CD4-positive, alpha-beta memory T cell (primary cell): ENCODE data around the gene SPPL2A. TPM values are rescaled to one million over a fixed set of nuclear protein-coding genes. Genes with fewer than 3 reads are reported as not detected.

ENCODE experiments used
- CTCF ChIA-PET: fragments of 350-600 bp; sonication (Branson Sonifier 250); formaldehyde crosslinking; loops from one replicate; lab custom pipeline; 2021; ENCODE audit warnings: inconsistent platforms; ENCODE audit not compliant: partially characterized antibody; lab: Charles Lee
- POLR2A ChIA-PET: fragments of 350-600 bp; sonication (Branson Sonifier 250); formaldehyde crosslinking; loops from one replicate; lab custom pipeline; 2021; ENCODE audit not compliant: partially characterized antibody; lab: Charles Lee
- DNase-seq, 5 donors: peaks; one replicate each; pipeline versions ENCODE4 v3.0.0 to v3.0.0-alpha.2; 2020 to 2022; ENCODE audit warnings: mixed read lengths in 1 of 5
- H3K27ac ChIP-seq: one replicate; pipeline ENCODE4 v1.7.0; 2013; ENCODE audit warnings: low read depth, low read length
- H3K27me3 ChIP-seq: 2 replicates; pipeline ENCODE4 v1.7.0; 2013; ENCODE audit warnings: mild to moderate bottlenecking, low read length, moderate library complexity; ENCODE audit not compliant: insufficient read depth
- H3K36me3 ChIP-seq: 2 replicates; pipeline ENCODE4 v1.7.0; 2013; ENCODE audit warnings: mild to moderate bottlenecking, low read length, moderate library complexity; ENCODE audit not compliant: insufficient read depth
- H3K4me1 ChIP-seq: 2 replicates; pipeline ENCODE4 v1.7.0; 2013; ENCODE audit warnings: mild to moderate bottlenecking, low read length, moderate library complexity; ENCODE audit not compliant: insufficient read depth
- H3K4me3 ChIP-seq, 2 donors: one replicate each; pipeline ENCODE4 v1.7.0; 2013; ENCODE audit warnings: low read length in 2 of 2, mild to moderate bottlenecking in 1 of 2
- H3K9me3 ChIP-seq, 2 donors: one replicate each; pipeline ENCODE4 v1.7.0; 2013; ENCODE audit warnings: low read length in 2 of 2, control low read depth in 1 of 2; ENCODE audit not compliant: control insufficient read depth in 1 of 2
- H3K27ac Mint-ChIP-seq, 7 donors: one replicate each; pipeline ENCODE4 v1.8.0; 2020 to 2021; ENCODE audit warnings: mixed read lengths in 7 of 7, mild to moderate bottlenecking in 6 of 7, inconsistent platforms in 3 of 7, moderate library complexity in 3 of 7
- H3K27me3 Mint-ChIP-seq, 2 donors: one replicate each; pipeline ENCODE4 v1.8.0; 2020 to 2021; ENCODE audit warnings: mixed read lengths in 2 of 2
- H3K36me3 Mint-ChIP-seq, 2 donors: one replicate each; pipeline ENCODE4 v1.8.0; 2020 to 2021; ENCODE audit warnings: mixed read lengths in 2 of 2, inconsistent platforms in 1 of 2, mild to moderate bottlenecking in 1 of 2
- H3K4me1 Mint-ChIP-seq, 4 donors: one replicate each; pipeline ENCODE4 v1.8.0; 2020 to 2021; ENCODE audit warnings: mixed read lengths in 4 of 4, mild to moderate bottlenecking in 1 of 4
- H3K4me3 Mint-ChIP-seq, 8 donors: one replicate each; pipeline ENCODE4 v1.8.0; 2020 to 2021; ENCODE audit warnings: mixed read lengths in 8 of 8, mild to moderate bottlenecking in 7 of 8, moderate library complexity in 6 of 8, inconsistent platforms in 3 of 8
- H3K9me3 Mint-ChIP-seq, 8 donors: one replicate each; pipeline ENCODE4 v1.8.0; 2020 to 2021; ENCODE audit warnings: mixed read lengths in 8 of 8, mild to moderate bottlenecking in 5 of 8, inconsistent platforms in 3 of 8, moderate library complexity in 1 of 8
- intact Hi-C: fragments of 100-400 bp; cut with micrococcal nuclease; formaldehyde crosslinking; loops from one replicate; pipeline ENCODE4 v1.15.1; 2023
- polyA plus RNA-seq, 2 donors: library from polyadenylated mRNA; unstranded; fragments of 300-500 nt; fragmentation: Illumina TruSeq; gene quantifications; one replicate each; pipeline ENCODE4 v1.2.3, GENCODE V29; 2021
- total RNA-seq, 2 experiments: library from RNA; stranded (reverse); gene quantifications; one replicate each; pipeline ENCODE4 v1.2.3, GENCODE V29; 2021

SPPL2A gene
- total and polyA plus RNA-seq, 4 experiments from 2014 or later = 59.9 to 102 (median 77.8) TPM

DNA sequence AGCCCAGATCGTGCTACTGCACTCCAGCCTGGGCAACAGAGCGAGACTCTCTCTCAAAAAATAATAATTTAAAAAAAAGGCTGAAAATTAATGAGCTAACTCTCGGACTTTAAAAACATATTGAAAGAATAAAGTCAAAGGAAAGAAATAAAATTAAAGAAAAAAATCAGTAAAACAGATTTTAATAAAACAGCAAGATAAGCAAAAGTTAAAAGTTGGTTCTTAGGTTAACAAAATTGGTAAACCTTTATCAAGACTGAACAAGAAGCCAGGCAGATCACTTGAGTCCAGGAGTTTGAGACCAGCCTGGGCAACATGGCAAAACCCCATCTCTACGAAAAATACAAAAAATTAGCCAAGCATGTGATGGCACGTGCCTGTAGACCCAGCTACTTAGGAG lies 99.6 kb downstream of the SPPL2A start:
- no peak overlapping the region for H3K4me3 Mint-ChIP-seq
- Histone ChIP-seq H3K27me3 (no peaks in the 10 kb centered on the region), H3K9me3 (no peaks in the 10 kb centered on the region), H3K36me3 (peaks cover 20% of the 10 kb centered on the region), H3K4me1 (peaks cover 7% of the 10 kb centered on the region), H3K27ac (no peak overlapping the region), H3K4me3 (no peak overlapping the region)
- no peaks in the 10 kb centered on the region for H3K9me3 Mint-ChIP-seq
- POLR2A ChIA-PET = no interaction called here
- DNase-seq = no peak
- peaks cover 0 to 24% of the 10 kb centered on the region in 2 donors for H3K36me3 Mint-ChIP-seq
- H3K27ac Mint-ChIP-seq = peak overlapping the region in 1 of 7 donors; percentile 60
- no peaks in the 10 kb centered on the region for H3K27me3 Mint-ChIP-seq
- peaks cover 12 to 31% (median 25%) of the 10 kb centered on the region in 4 donors for H3K4me1 Mint-ChIP-seq
- intact Hi-C loops = no loop called here
- CTCF ChIA-PET = interaction anchor here (1.0 to 1.1 kb wide), 2 partner anchors 9 to 13 kb away, joined by 3 read pairs; no protein-coding TSS in a partner anchor

DNA sequence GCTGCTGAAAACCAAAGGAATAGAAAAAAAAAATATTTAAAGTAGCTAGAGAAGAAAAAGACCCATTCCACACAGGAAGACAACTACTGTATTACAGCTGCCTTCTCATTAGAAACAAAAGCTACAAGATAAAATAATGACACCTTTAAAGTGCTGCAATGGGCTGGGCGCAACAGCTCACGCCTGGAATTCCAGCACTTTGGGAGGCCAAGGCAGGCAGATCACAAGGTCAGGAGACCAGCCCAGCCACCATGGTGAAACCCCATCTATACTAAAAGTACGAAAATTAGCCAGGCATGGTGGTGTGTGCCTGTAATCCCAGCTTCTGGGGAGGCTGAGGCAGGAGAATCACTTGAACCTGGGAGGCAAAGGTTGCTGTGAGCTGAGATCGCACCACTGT lies 110.0 kb downstream of the SPPL2A start:
- ChIA-PET POLR2A (no interaction called here), CTCF (interaction anchor here (1.1 kb wide), 1 partner anchor 221 kb away, joined by 3 read pairs; no protein-coding TSS in a partner anchor)
- H3K36me3 Mint-ChIP-seq = peaks cover 31 to 63% of the 10 kb centered on the region in 2 donors

DNA sequence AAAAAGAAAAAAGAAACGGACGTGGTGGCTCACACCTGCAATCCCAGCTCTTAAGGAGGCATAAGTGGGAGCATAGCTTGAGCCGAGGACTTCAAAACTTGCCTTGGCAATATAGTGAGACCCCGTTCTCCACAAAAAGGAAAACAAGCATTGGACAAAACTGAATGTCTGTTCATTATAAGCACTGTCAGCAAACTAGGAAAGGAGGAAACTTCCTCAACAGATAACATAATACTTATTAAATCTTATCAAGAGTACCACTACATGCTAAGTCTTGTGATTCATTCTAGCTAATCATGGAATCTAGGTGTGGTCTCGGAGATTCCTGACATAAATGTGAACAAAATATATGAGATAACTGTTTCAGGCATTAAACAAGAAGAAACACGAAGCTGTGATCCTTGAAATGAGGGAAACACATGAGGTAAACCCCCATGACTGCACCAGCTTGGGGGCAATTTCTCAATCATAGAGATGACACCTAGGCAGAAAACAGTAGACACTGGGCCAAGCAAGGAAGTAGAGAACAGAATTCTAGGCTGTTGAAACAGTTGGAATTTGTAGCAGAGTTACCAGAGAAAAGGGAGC lies 112.3 kb downstream of the SPPL2A start:
- peaks cover 31 to 67% of the 10 kb centered on the region in 2 donors for H3K36me3 Mint-ChIP-seq
- CTCF ChIA-PET = interaction anchor here (0.6 to 2.8 kb wide), 5 partner anchors 13 to 223 kb away, joined by 3 to 13 read pairs (median 3); no protein-coding TSS in a partner anchor

More for the DNA sequence above, 110.0 kb downstream of the SPPL2A start:
- H3K4me3 ChIP-seq = no peak overlapping the region
- no peak overlapping the region for H3K27ac ChIP-seq
- H3K36me3 ChIP-seq = peaks cover 21% of the 10 kb centered on the region
- H3K4me1 ChIP-seq = no peaks in the 10 kb centered on the region
- H3K27me3 ChIP-seq = no peaks in the 10 kb centered on the region
- peak overlapping the region in 1 of 7 donors; percentile 30 for H3K27ac Mint-ChIP-seq
- DNase-seq = no peak
- H3K4me1 Mint-ChIP-seq = peaks cover 3 to 11% (median 8%) of the 10 kb centered on the region in 4 donors
- intact Hi-C loops = no loop called here
- H3K9me3 ChIP-seq = no peaks in the 10 kb centered on the region
- no peaks in the 10 kb centered on the region for H3K27me3 Mint-ChIP-seq
- H3K9me3 Mint-ChIP-seq = no peaks in the 10 kb centered on the region
- H3K4me3 Mint-ChIP-seq = no peak overlapping the region

DNA sequence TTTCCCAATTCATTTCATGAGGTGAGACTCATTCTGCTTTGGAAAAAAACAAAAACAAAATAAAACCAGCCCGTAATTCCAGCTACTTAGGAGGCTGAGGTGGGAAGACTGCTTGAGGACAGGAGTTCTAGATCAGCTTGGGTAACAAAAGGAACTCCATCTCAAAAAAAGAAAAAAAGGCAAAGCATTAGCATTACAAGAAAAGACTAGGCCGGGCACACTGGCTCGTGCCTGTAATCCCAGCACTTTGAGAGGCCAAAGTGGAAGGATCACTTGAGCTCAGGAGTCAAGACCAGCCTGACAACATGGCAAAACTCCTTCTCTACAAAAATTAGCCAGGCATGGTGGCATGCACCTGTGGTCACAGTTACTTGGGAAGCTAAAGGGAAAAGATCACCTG lies 112.8 kb downstream of the SPPL2A start:
- intact Hi-C loops = no loop called here
- POLR2A ChIA-PET = interaction anchor here (0.6 kb wide), 1 partner anchor 112 kb away, joined by 4 read pairs; no protein-coding TSS in a partner anchor
- H3K36me3 Mint-ChIP-seq = peaks cover 31 to 69% of the 10 kb centered on the region in 2 donors
- H3K27ac ChIP-seq = no peak overlapping the region
- H3K9me3 Mint-ChIP-seq = no peaks in the 10 kb centered on the region
- no peaks in the 10 kb centered on the region for H3K27me3 Mint-ChIP-seq
- DNase-seq = no peak
- no peaks in the 10 kb centered on the region for H3K9me3 ChIP-seq
- no peak overlapping the region for H3K4me3 ChIP-seq
- CTCF ChIA-PET = interaction anchor here (0.8 to 2.8 kb wide), 3 partner anchors 15 to 224 kb away, joined by 3 to 13 read pairs (median 5); no protein-coding TSS in a partner anchor
- H3K4me1 ChIP-seq = no peaks in the 10 kb centered on the region
- H3K27ac Mint-ChIP-seq = peak overlapping the region in 2 of 7 donors; percentile 43 to 60
- H3K27me3 ChIP-seq = no peaks in the 10 kb centered on the region
- no peak overlapping the region for H3K4me3 Mint-ChIP-seq
- peaks cover 3 to 11% (median 8%) of the 10 kb centered on the region in 4 donors for H3K4me1 Mint-ChIP-seq
- peaks cover 23% of the 10 kb centered on the region for H3K36me3 ChIP-seq

More for the DNA sequence above, 112.3 kb downstream of the SPPL2A start:
- Mint-ChIP-seq H3K4me3 (no peak overlapping the region), H3K4me1 (peaks cover 3 to 11% (median 8%) of the 10 kb centered on the region in 4 donors), H3K9me3 (no peaks in the 10 kb centered on the region), H3K27me3 (no peaks in the 10 kb centered on the region), H3K27ac (peak overlapping the region in 4 of 7 donors; percentile 2 to 75 (median 6))
- Histone ChIP-seq H3K9me3 (no peaks in the 10 kb centered on the region), H3K27ac (no peak overlapping the region), H3K4me3 (no peak overlapping the region), H3K27me3 (no peaks in the 10 kb centered on the region), H3K36me3 (peaks cover 23% of the 10 kb centered on the region), H3K4me1 (no peaks in the 10 kb centered on the region)
- POLR2A ChIA-PET = no interaction called here
- DNase-seq = no peak
- intact Hi-C loops = no loop called here

Other genes with a start within 250 kb of the SPPL2A start
- gene USP50, start 219.0 kb downstream of the SPPL2A start, total RNA-seq = not detected
- not detected for gene USP50, start 219.0 kb downstream of the SPPL2A start, polyA plus RNA-seq
- 10 to 100 TPM; 65.3 to 66.7 TPM for gene TRPM7, start 78.9 kb downstream of the SPPL2A start, total RNA-seq
- 10 to 100 TPM; 12.2 to 15.0 TPM for gene TRPM7, start 78.9 kb downstream of the SPPL2A start, polyA plus RNA-seq
- gene AP4E1, start 143.0 kb upstream of the SPPL2A start, total RNA-seq = 10 to 100 TPM; 13.4 to 15.2 TPM
- gene AP4E1, start 143.0 kb upstream of the SPPL2A start, polyA plus RNA-seq = 1 to 10 TPM; 3.0 to 4.8 TPM